IMR-90 (cell line): Measurements from ENCODE around the gene MSS51. TPM values are rescaled to one million over a fixed set of nuclear protein-coding genes. Genes with fewer than 3 reads are reported as not detected.
"Not testable (repeated sequence)": the region's sequence is repeated elsewhere in the genome, so short reads cannot be mapped to it uniquely, and the experiment has no call there.

Source experiments
- ATAC-seq: fragments of 200-7000 bp; cut with Tn5 transposase; 2 replicates; pipeline ENCODE4 v1.9.1; 2020; ENCODE audit warnings: low read depth, mild to moderate bottlenecking, moderate library complexity
- BruUV-seq: library from RNA; stranded (reverse); fragments of 400-500 nt; replicated peaks from 2 replicates; lab custom pipeline; 2021; lab: Mats Ljungman, UMichigan
- CTCF ChIA-PET: fragments of 300-600 bp; formaldehyde crosslinking; extraction: SDS; loops from one replicate; lab custom pipeline; 2021; ENCODE audit warnings: antibody characterized with exemption; lab: Yijun Ruan, JAX
- POLR2A ChIA-PET: fragments of 300-600 bp; sonication (Branson Sonifier 250); formaldehyde crosslinking; loops from one replicate; lab custom pipeline; 2022; ENCODE audit warnings: antibody characterized with exemption; ENCODE audit not compliant: unreplicated experiment; lab: Charles Lee
- DNase-seq: peaks from one replicate; pipeline ENCODE4 v3.0.0; 2013
- H2AFZ ChIP-seq: replicated peaks from 2 replicates; pipeline ENCODE3; 2013; ENCODE audit warnings: low read length, mild to moderate bottlenecking; ENCODE audit not compliant: poor library complexity
- H2AK5ac ChIP-seq: 2 replicates; pipeline ENCODE4 v1.6.1; 2013; ENCODE audit warnings: low read depth, low read length, inconsistent platforms
- H2AK9ac ChIP-seq: replicated peaks from 2 replicates; pipeline ENCODE3; 2013; ENCODE audit warnings: mild to moderate bottlenecking, low read depth, low read length, moderate library complexity; ENCODE audit not compliant: poor library complexity
- H2BK120ac ChIP-seq: 2 replicates; pipeline ENCODE4 v1.6.1; 2013; ENCODE audit warnings: low read depth, low read length, inconsistent platforms
- H2BK15ac ChIP-seq: 3 replicates; pipeline ENCODE4 v1.6.1; 2013; ENCODE audit warnings: low read depth, low read length, inconsistent platforms
- H2BK20ac ChIP-seq: 2 replicates; pipeline ENCODE4 v1.6.1; 2013; ENCODE audit warnings: low read depth, mild to moderate bottlenecking, inconsistent platforms, low read length, moderate library complexity
- H2BK5ac ChIP-seq: 2 replicates; pipeline ENCODE4 v1.6.1; 2013; ENCODE audit warnings: mild to moderate bottlenecking, low read depth, low read length, inconsistent platforms; ENCODE audit not compliant: poor library complexity, severe bottlenecking
- H3K14ac ChIP-seq: replicated peaks from 2 replicates; pipeline ENCODE4 v1.6.1; 2013; ENCODE audit warnings: low read depth, low read length, inconsistent platforms
- H3K18ac ChIP-seq: 2 replicates; pipeline ENCODE4 v1.6.1; 2013; ENCODE audit warnings: low read depth, low read length, control low read depth
- H3K23ac ChIP-seq: 2 replicates; pipeline ENCODE4 v1.6.1; 2013; ENCODE audit warnings: low read depth, low read length, inconsistent platforms
- H3K27ac ChIP-seq: 2 replicates; pipeline ENCODE4 v1.5.1; 2013; ENCODE audit warnings: mild to moderate bottlenecking, control low read depth, low read length; ENCODE audit not compliant: insufficient read depth
- H3K27me3 ChIP-seq: 2 replicates; pipeline ENCODE4 v1.6.1; 2013; ENCODE audit warnings: low read length; ENCODE audit not compliant: control insufficient read depth, insufficient read depth
- H3K36me3 ChIP-seq: 2 replicates; pipeline ENCODE4 v1.6.1; 2013; ENCODE audit warnings: low read length, mixed read lengths; ENCODE audit not compliant: control insufficient read depth, insufficient read depth
- H3K4ac ChIP-seq: 2 replicates; pipeline ENCODE4 v1.6.1; 2013; ENCODE audit warnings: low read depth, low read length, inconsistent platforms
- H3K4me1 ChIP-seq: 2 replicates; pipeline ENCODE4 v1.6.1; 2013; ENCODE audit warnings: low read length, mixed read lengths; ENCODE audit not compliant: control insufficient read depth, insufficient read depth
- H3K4me2 ChIP-seq: 2 replicates; pipeline ENCODE4 v1.6.1; 2013; ENCODE audit warnings: low read depth, mild to moderate bottlenecking, control low read depth, low read length, moderate library complexity
- H3K4me3 ChIP-seq: 2 replicates; pipeline ENCODE4 v1.5.1; 2013; ENCODE audit warnings: low read depth, mild to moderate bottlenecking, control low read depth, low read length, moderate library complexity; ENCODE audit not compliant: insufficient read depth
- H3K56ac ChIP-seq: 2 replicates; pipeline ENCODE4 v1.6.1; 2013; ENCODE audit warnings: low read length, inconsistent platforms; ENCODE audit not compliant: insufficient read depth; ENCODE audit errors: extremely low read depth
- H3K79me1 ChIP-seq, 2 experiments: 2 replicates each; pipeline ENCODE4 v1.6.1; 2013; ENCODE audit warnings: low read length in 2 of 2, inconsistent platforms in 1 of 2, low read depth in 1 of 2
- H3K9ac ChIP-seq: 2 replicates; pipeline ENCODE4 v1.6.1; 2013; ENCODE audit warnings: low read depth, low read length, control low read depth
- H3K9me1 ChIP-seq: 2 replicates; pipeline ENCODE4 v1.6.1; 2013; ENCODE audit warnings: low read length, inconsistent platforms; ENCODE audit not compliant: insufficient read depth
- H3K9me3 ChIP-seq: 2 replicates; pipeline ENCODE4 v1.6.1; 2013; ENCODE audit warnings: low read length; ENCODE audit not compliant: control insufficient read depth, insufficient read depth
- H4K20me1 ChIP-seq: 2 replicates; pipeline ENCODE4 v1.6.1; 2013; ENCODE audit warnings: low read length, inconsistent platforms; ENCODE audit not compliant: insufficient read depth
- H4K5ac ChIP-seq: 2 replicates; pipeline ENCODE4 v1.6.1; 2013; ENCODE audit warnings: mild to moderate bottlenecking, low read depth, low read length, control low read depth
- H4K8ac ChIP-seq, 2 experiments: 2 replicates each; pipeline ENCODE4 v1.6.1; 2013; ENCODE audit warnings: low read depth in 2 of 2, low read length in 2 of 2, control low read depth in 1 of 2, inconsistent platforms in 1 of 2
- H4K91ac ChIP-seq: 2 replicates; pipeline ENCODE4 v1.6.1; 2013; ENCODE audit warnings: low read depth, low read length, inconsistent platforms; ENCODE audit not compliant: insufficient read depth
- CTCF ChIP-seq: conservative IDR thresholded peaks from 2 replicates; pipeline ENCODE4 v1.5.1; 2012; ENCODE audit warnings: mild to moderate bottlenecking, low read depth, low read length, improper control_type of control experiment
- MAZ ChIP-seq: IDR thresholded peaks from 2 replicates; pipeline ENCODE4 v1.6.1; 2012; ENCODE audit warnings: low read depth, mild to moderate bottlenecking, low read length, improper control_type of control experiment, moderate library complexity, borderline replicate concordance
- WGBS, 2 experiments: methylation state at CpG; one replicate each; pipeline versions ENCODE4 v1.1.5 to v1.1.7; 2013; ENCODE audit warnings: missing lambda C conversion rate in 2 of 2; ENCODE audit not compliant: insufficient read length in 1 of 2; ENCODE audit errors: extremely low coverage in 2 of 2; 5-methylcytosine and 5-hydroxymethylcytosine counted together
- dilution Hi-C: fragments of 300-500 bp; cut with HindIII; formaldehyde crosslinking; loops from one replicate; pipeline ENCODE4 v1.14.3; 2018; ENCODE audit warnings: low sequenced_read_pairs; ENCODE audit not compliant: unreplicated experiment
- in situ Hi-C: fragments of 300-500 bp; cut with MboI; formaldehyde crosslinking; loops from 3 replicates; pipeline ENCODE4 v1.14.3; 2019; ENCODE audit warnings: low sequenced_read_pairs, inconsistent platforms, mixed read lengths
- intact Hi-C: fragments of 100-400 bp; cut with micrococcal nuclease; formaldehyde crosslinking; loops from 2 replicates; pipeline ENCODE4 v1.10.0; 2022
- polyA plus RNA-seq, 3 experiments: library from polyadenylated mRNA; depleted of rRNA; stranded (reverse); fragments of >200 nt; gene quantifications; 2 replicates each; pipeline ENCODE4 v1.2.3, GENCODE V29; 2012; ENCODE audit warnings: low replicate concordance in 1 of 3
- total RNA-seq: library from RNA; depleted of rRNA; stranded (reverse); fragments of >200 nt; gene quantifications from 2 replicates; pipeline ENCODE4 v1.2.3, GENCODE V29; 2012

MSS51 gene
- total and polyA plus RNA-seq, 2 of the 4 experiments (the other 2 are of a cell fraction), result 1.1 to 1.8 TPM

DNA sequence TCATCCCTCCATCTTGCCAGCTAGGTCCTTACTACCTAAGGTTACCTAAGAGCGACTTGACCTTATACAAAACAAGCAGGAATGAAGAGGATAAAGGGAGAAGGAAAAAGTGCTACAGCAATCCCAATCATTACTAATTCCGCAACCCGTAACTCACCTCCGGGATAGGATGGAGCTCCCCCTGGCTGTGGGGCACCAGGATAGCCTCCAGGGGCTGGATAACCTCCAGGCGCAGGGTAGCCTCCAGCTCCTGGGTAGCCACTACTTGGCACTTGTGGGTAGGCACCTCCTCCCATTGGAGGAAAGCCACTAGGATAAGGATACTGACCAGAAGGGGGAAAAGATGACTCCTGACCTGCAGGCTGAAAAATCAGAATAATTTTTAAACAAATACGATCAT is 35.3 kb downstream of the MSS51 start:
- no peaks in the 10 kb centered on the region for H3K27me3 ChIP-seq
- H2AK5ac ChIP-seq, result no peak overlapping the region
- WGBS, 2 experiments, result no CpG with 5 or more reads among the region's 6 CpGs
- no peak overlapping the region for H3K56ac ChIP-seq
- H3K36me3 ChIP-seq, result peaks cover 11% of the 10 kb centered on the region
- in situ Hi-C loops (no loop called here), dilution Hi-C loops (no loop called here), intact Hi-C loops (no loop called here)
- H3K27ac ChIP-seq, result no peak overlapping the region
- H4K5ac ChIP-seq, result no peak overlapping the region
- no peak overlapping the region for H3K4me3 ChIP-seq
- H3K9me3 ChIP-seq, result no peaks in the 10 kb centered on the region
- H3K4ac ChIP-seq, result no peak overlapping the region
- no TSS peak for BruUV-seq
- no peaks in the 10 kb centered on the region for H3K4me1 ChIP-seq
- no peak overlapping the region for H2BK5ac ChIP-seq
- H3K18ac ChIP-seq, result no peak overlapping the region
- TF ChIP-seq MAZ (no peak), CTCF (peak; percentile 12; the same call in 1 of the 2 replicates)
- no peak for DNase-seq
- POLR2A ChIA-PET, result no interaction called here
- peaks cover 15% of the 10 kb centered on the region; the same call in 1 of the 2 replicates for H4K20me1 ChIP-seq
- no peak overlapping the region for H2BK120ac ChIP-seq
- H2BK15ac ChIP-seq, result no peak overlapping the region
- H3K4me2 ChIP-seq, result no peak overlapping the region
- no peak overlapping the region for H3K9ac ChIP-seq
- H2AK9ac ChIP-seq, result no peak overlapping the region
- no peak overlapping the region for H2AFZ ChIP-seq
- no peak overlapping the region for H3K14ac ChIP-seq
- H4K8ac ChIP-seq, result no peak overlapping the region
- CTCF ChIA-PET, result no interaction called here
- no peak overlapping the region for H4K91ac ChIP-seq
- ATAC-seq, result no peak
- H2BK20ac ChIP-seq, result no peak overlapping the region
- peaks cover 14 to 33% of the 10 kb centered on the region in 2 experiments for H3K79me1 ChIP-seq
- peaks cover 2% of the 10 kb centered on the region; the same call in 1 of the 2 replicates for H3K9me1 ChIP-seq
- H3K23ac ChIP-seq, result no peak overlapping the region

- H3K18ac ChIP-seq, H2AK9ac ChIP-seq, H3K4ac ChIP-seq, intact Hi-C loops, H3K9me3 ChIP-seq, H2AK5ac ChIP-seq, H3K14ac ChIP-seq, H3K27me3 ChIP-seq, H4K8ac ChIP-seq, H3K27ac ChIP-seq, H4K91ac ChIP-seq, H2BK20ac ChIP-seq, H2AFZ ChIP-seq, DNase-seq, H2BK15ac ChIP-seq, POLR2A ChIA-PET, H3K9me1 ChIP-seq, H2BK120ac ChIP-seq, H4K20me1 ChIP-seq, H3K4me1 ChIP-seq, BruUV-seq, H3K4me2 ChIP-seq, H3K56ac ChIP-seq, H3K4me3 ChIP-seq, CTCF ChIA-PET, H2BK5ac ChIP-seq, ATAC-seq, dilution Hi-C loops, H3K9ac ChIP-seq, in situ Hi-C loops, H4K5ac ChIP-seq, H3K23ac ChIP-seq: not testable (repeated sequence)
- peaks cover 17% of the 10 kb centered on the region for H3K36me3 ChIP-seq
- H3K79me1 ChIP-seq, result peaks cover 9 to 21% of the 10 kb centered on the region in 2 experiments
- no CpG with 5 or more reads among the region's 4 CpGs for WGBS, 2 experiments
Measured at GRCh38 chr10:73394325-73394724, 39.0 kb downstream of the MSS51 start.
